Psoas muscle (tissue), 8 donors: ENCODE data around the gene POLR3A. TPM values are rescaled to one million over a fixed set of nuclear protein-coding genes. Genes with fewer than 3 reads are reported as not detected.
"Not testable (repeated sequence)": the region's sequence is repeated elsewhere in the genome, so short reads cannot be mapped to it uniquely, and the experiment has no call there.

Source experiments
- ATAC-seq, 4 donors: fragments of 200-7000 bp; cut with Tn5 transposase; one replicate each; pipeline ENCODE4 v1.9.1; 2020; ENCODE audit warnings: moderate library complexity in 3 of 4, mild to moderate bottlenecking in 2 of 4
- DNase-seq, 2 donors: peaks; one replicate each; pipeline ENCODE4 v3.0.0-alpha.2; 2020
- H3K27ac ChIP-seq: fragments of 200-600 bp; one replicate; pipeline ENCODE4 v1.8.0; 2022
- H3K27me3 ChIP-seq, 3 donors: fragments of 200-600 bp in 1 of 3; one replicate each; pipeline versions ENCODE4 v1.6.1 to v1.8.0; 2013 to 2022; ENCODE audit warnings: low read length in 2 of 3, mild to moderate bottlenecking in 2 of 3, moderate library complexity in 1 of 3; ENCODE audit not compliant: insufficient read depth in 3 of 3
- H3K36me3 ChIP-seq, 2 donors: fragments of 200-600 bp in 1 of 2; one replicate each; pipeline versions ENCODE4 v1.6.1 to v1.8.0; 2013 to 2022; ENCODE audit warnings: low read depth in 1 of 2, mild to moderate bottlenecking in 1 of 2, moderate library complexity in 1 of 2; ENCODE audit not compliant: insufficient read depth in 1 of 2
- H3K4me1 ChIP-seq: fragments of 200-600 bp; one replicate; pipeline ENCODE4 v1.8.0; 2022
- H3K4me3 ChIP-seq: fragments of 200-600 bp; one replicate; pipeline ENCODE4 v1.8.0; 2022; ENCODE audit warnings: mild to moderate bottlenecking
- H3K9me3 ChIP-seq: fragments of 200-600 bp; one replicate; pipeline ENCODE4 v1.8.0; 2022
- WGBS, 3 donors: extraction: QIAGEN DNeasy Blood & Tissue Kit; methylation state at CpG; one replicate each; pipeline versions ENCODE4 v1.1.6 to v1.1.7; 2013; 5-methylcytosine and 5-hydroxymethylcytosine counted together
- intact Hi-C, 2 donors: fragments of 100-400 bp; cut with DNase I; formaldehyde crosslinking; loops; one replicate each; pipeline versions ENCODE4 v1.11.0 to v1.14.2; 2022
- polyA plus RNA-seq, 3 donors: library from polyadenylated mRNA; stranded (reverse); fragments of 200-250 nt; gene quantifications; one replicate each; pipeline ENCODE4 v1.2.3, GENCODE V29; 2013
- total RNA-seq, 4 donors: library from RNA; stranded (reverse); fragmentation: NEBNext Ultra II Directional in 2 of 4; extraction: Animal tissue kit (Norgen Biotek cat#: 25700) in 2 of 4; gene quantifications; one replicate each; pipeline versions ENCODE4 v1.2.1 to v1.2.4, GENCODE V29; 2021 to 2023
- TF ChIP-seq, protein P1 (sequence below): fragments of 200-600 bp; IDR thresholded peaks from one replicate; pipeline ENCODE4 v1.8.0; 2022; ENCODE audit warnings: antibody characterized with exemption
- donor health status: healthy with polysubstance abuse.
- donor health status: DM: no; HTN: no; CAD: no; lungs with moderate emphysema.
- donor health status: Bipolar disorder and iron deficiency.
- donor health status: healthy.
- donor health status: DM: yes; HTN: yes; CAD: no.
- donor health status: DM: no; HTN: no; CAD: no.
- donor health status: DM: no; HTN: no; CAD: no.
- donor health status: DM: yes; HTN: yes; CAD: no.

Gene POLR3A
- total and polyA plus RNA-seq, 7 donors, result 5.2 to 16.5 (median 12.6) TPM

DNA sequence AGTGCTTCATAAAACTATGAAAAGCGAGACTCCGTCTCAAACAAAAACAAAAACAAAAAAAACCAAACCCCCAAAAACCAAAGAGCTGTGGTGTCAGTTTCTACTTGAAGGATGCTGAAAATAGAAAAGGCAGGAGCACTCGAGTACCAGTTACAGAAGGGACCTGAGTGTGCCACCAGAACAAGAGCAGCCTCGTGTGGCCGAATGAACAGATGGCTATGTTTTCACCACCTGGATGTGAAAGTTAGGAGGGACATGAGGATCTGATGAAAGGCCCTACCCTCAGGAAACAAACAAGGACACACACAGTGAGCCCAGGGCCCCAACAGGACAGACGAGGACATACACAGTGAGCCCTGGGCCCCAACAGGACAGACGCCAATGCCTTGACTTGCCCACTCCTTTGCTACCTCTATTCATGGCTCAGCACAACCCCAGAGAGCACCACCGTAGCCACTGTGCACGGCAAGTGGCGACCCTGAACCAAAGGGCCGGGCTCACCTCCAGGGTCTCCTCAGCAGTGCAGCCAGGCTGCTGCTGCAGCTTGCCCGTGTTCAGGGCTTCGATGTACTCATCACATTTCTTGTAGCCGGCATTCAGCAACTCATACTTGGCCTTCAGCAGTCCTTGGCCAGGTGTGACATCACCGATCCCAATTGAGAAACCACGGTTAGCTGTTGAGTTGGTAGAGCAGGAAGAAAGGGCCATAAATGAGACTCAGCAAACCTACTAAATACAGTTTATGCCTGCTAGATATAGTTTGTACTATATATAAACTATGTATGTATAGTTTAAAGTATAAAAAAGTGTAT lies 24.9 kb downstream of the POLR3A start:
- 61 to 84% (median 66%) methylated on average over 16 of the region's 16 CpGs for WGBS, 3 donors
- Histone ChIP-seq H3K27me3 (no peaks in the 10 kb centered on the region), H3K4me3 (no peak overlapping the region), H3K9me3 (no peaks in the 10 kb centered on the region), H3K27ac (peak overlapping the region; percentile 86), H3K4me1 (peaks cover 34% of the 10 kb centered on the region), H3K36me3 (peaks cover 28 to 98% of the 10 kb centered on the region in 2 donors)
- intact Hi-C loops, result loop anchor here (5.0 kb wide), 2 partner anchors 77 to 157 kb away; partner anchors contain the start of gene DLG5 (in 1 of the 2)
- DNase-seq, result peak in 1 of 2 donors; percentile 23
- peak; percentile 41 to 75 (median 66) for ATAC-seq
- TF ChIP-seq, protein P1, sequence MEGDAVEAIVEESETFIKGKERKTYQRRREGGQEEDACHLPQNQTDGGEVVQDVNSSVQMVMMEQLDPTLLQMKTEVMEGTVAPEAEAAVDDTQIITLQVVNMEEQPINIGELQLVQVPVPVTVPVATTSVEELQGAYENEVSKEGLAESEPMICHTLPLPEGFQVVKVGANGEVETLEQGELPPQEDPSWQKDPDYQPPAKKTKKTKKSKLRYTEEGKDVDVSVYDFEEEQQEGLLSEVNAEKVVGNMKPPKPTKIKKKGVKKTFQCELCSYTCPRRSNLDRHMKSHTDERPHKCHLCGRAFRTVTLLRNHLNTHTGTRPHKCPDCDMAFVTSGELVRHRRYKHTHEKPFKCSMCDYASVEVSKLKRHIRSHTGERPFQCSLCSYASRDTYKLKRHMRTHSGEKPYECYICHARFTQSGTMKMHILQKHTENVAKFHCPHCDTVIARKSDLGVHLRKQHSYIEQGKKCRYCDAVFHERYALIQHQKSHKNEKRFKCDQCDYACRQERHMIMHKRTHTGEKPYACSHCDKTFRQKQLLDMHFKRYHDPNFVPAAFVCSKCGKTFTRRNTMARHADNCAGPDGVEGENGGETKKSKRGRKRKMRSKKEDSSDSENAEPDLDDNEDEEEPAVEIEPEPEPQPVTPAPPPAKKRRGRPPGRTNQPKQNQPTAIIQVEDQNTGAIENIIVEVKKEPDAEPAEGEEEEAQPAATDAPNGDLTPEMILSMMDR, result peak; percentile 33

DNA sequence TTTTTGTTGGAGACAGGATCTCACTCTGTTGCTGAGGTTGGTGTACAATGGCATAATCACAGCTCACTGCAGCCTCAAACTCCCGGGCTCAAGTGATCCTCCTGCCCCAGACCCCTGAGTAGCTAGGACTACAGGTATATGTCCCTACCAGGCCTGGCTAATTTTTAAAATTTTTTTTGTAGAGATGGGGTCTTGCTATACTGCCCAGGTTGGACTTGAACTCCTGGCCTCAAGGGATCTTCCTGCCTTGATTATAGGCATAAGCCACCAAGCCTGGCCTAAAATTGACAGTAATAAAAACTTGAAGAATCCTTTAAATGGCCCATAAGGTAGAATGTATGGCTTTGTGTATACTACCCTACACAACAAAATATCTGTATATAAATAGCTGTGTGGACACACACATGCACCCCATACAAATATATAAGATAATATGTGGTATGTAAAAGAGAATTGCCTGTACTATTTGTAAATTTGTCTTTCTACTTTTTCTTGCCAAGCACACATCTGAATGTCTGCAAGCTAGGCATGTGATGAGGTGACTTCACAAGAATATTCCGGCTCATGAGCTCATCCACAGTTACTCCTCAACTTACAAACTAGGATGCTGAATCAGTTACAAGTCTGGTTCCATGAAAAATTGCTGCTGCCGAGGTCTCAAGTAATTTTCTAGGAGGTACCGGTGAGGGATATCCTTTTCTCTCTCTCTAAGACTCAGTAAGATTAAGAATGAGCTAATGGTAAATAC lies 26.6 kb downstream of the POLR3A start:
- intact Hi-C loops, result loop anchor here (5.0 kb wide), 2 partner anchors 75 to 155 kb away; partner anchors contain the start of gene DLG5 (in 1 of the 2)

DNA sequence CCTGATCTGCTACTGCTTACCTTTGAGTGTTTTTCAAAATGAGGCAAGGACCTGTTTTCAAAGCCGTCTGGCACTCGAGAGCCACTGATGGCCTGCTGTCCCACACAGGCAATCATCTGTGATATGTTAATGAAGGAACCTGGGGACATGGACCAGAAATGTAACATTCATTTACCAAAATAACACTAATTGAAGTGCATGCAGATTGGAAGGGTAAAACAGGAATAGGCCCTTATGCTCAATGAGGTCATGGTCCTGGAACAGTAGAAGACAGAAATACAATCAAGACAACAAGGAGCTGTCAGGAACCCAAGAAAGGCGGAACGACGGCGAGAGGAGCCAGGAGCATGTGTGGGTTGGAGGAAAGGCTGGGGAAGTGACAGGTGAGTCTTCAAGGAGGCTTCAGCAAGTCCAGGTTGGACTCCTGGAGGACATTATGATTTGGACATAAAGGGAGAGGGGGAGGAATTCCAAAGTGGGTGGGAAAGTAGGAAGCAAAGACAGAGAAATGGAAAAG lies 28.3 kb downstream of the POLR3A start:
- peaks cover 19 to 82% of the 10 kb centered on the region in 2 donors for H3K36me3 ChIP-seq
- peak overlapping the region; percentile 86 for H3K27ac ChIP-seq
- no peaks in the 10 kb centered on the region for H3K27me3 ChIP-seq
- H3K9me3 ChIP-seq, result no peaks in the 10 kb centered on the region
- ATAC-seq, result peak in 1 of 4 donors; percentile 53
- intact Hi-C loops, result loop anchor here (2.0 to 5.0 kb wide), 3 partner anchors 74 to 154 kb away; partner anchors contain the start of gene DLG5 (in 1 of the 2)
- H3K4me1 ChIP-seq, result peaks cover 38% of the 10 kb centered on the region
- WGBS, 3 donors, result 49 to 88% (median 59%) methylated on average over 6 of the region's 6 CpGs
- no peak overlapping the region for H3K4me3 ChIP-seq
- TF ChIP-seq, protein P1, result no peak
- DNase-seq, result no peak

More for the DNA sequence above, 26.6 kb downstream of the POLR3A start:
- Histone ChIP-seq H3K4me1 (peaks cover 38% of the 10 kb centered on the region), H3K4me3 (no peak overlapping the region), H3K27me3 (no peaks in the 10 kb centered on the region), H3K36me3 (peaks cover 25 to 96% of the 10 kb centered on the region in 2 donors), H3K9me3 (no peaks in the 10 kb centered on the region), H3K27ac (peak overlapping the region; percentile 86)
- 51 to 90% (median 57%) methylated on average over 4 of the region's 4 CpGs for WGBS, 3 donors
- DNase-seq, result no peak
- ATAC-seq, result peak; percentile 48 to 70 (median 68)
- TF ChIP-seq, protein P1, result no peak

DNA sequence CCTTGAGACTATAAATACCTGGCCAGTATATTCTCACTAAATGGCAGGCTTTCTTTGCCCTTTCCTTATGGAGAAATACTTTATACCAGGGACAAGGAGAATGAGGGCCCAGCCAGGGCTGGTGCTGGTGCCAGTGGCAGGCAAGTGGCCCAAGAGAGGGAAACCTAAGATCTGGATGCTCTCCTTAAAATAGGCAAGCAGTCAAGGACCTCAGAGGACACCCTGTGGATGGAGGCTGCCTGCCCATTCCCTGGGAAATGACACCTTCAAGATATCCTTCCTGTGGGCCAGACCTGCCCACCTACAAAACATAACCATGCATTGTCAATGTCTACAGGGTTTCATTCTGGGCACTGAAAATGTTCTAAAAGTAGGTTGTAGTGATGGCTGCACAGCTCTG lies 29.1 kb downstream of the POLR3A start:
- Histone ChIP-seq H3K27me3 (no peaks in the 10 kb centered on the region), H3K9me3 (no peaks in the 10 kb centered on the region), H3K36me3 (peaks cover 16 to 73% of the 10 kb centered on the region in 2 donors), H3K4me3 (no peak overlapping the region), H3K4me1 (peaks cover 38% of the 10 kb centered on the region), H3K27ac (peak overlapping the region; percentile 86)
- peak; percentile 81 to 92 (median 85) for ATAC-seq
- intact Hi-C loops, result loop anchor here (2.0 to 5.0 kb wide), 3 partner anchors 73 to 153 kb away; partner anchors contain the start of gene DLG5 (in 1 of the 2)
- peak in 1 of 2 donors; percentile 78 for DNase-seq
- TF ChIP-seq, protein P1, result peak; percentile 21

DNA sequence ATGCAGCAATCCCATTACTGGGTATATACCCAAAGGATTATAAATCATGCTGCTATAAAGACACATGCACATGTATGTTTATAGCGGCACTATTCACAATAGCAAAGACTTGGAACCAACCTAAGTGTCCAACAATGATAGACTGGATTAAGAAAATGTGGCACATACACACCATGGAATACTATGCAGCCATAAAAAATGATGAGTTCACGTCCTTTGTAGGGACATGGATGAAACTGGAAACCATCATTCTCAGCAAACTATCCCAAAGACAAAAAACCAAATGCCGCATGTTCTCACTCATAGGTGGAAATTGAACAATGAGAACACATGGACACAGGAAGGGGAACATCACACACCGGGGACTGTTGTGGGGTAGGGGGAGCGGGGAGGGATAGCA lies 30.5 kb downstream of the POLR3A start:
- Histone ChIP-seq H3K36me3 (peaks cover 16 to 67% of the 10 kb centered on the region in 2 donors), H3K4me1 (peaks cover 33% of the 10 kb centered on the region), H3K27ac (peak overlapping the region; percentile 86)
- DNase-seq, H3K4me3 ChIP-seq, H3K9me3 ChIP-seq, H3K27me3 ChIP-seq, intact Hi-C loops, ATAC-seq: not testable (repeated sequence)
- 90 to 99% (median 98%) methylated on average over 4 to 5 of the region's 5 CpGs for WGBS, 3 donors
